ENCODE measurements around the gene DOK4.
"Not testable (repeated sequence)": the region's sequence is repeated elsewhere in the genome, so short reads cannot be mapped to it uniquely, and the experiment has no call there.

Gene DOK4

GRCh38 chr16:57447186-57447962 is 38.9 kb downstream of the DOK4 start, which contains the start of the genes CIAPIN1 and COQ9:
CIAPIN1 (minus strand) TSS chr16:57447385; CDS start chr16:57440928, 6,457 bp downstream.
COQ9 (plus strand) TSS chr16:57447479; CDS start chr16:57447506, 27 bp downstream.
- peak; percentile 95 for DNase-seq (ENCODE audit: low read depth)
- TF ChIP-seq CTCF (IDR thresholded peaks at IDR 0.05; ENCODE audit: low read depth, low read length), result no peak
- peak; percentile 85 for TF ChIP-seq POLR2A (IDR thresholded peaks at IDR 0.05; ENCODE audit: extremely low read depth, insufficient read length)
- peak; percentile 90 for TF ChIP-seq MAX (IDR thresholded peaks at IDR 0.05; ENCODE audit: low read depth, low read length)
- peak; percentile 82 for TF ChIP-seq MYC (IDR thresholded peaks at IDR 0.05; ENCODE audit: low read depth, low read length)
- peak within 1 kb of the TSS; percentile 88 for H3K4me3 ChIP-seq (ENCODE audit: low read depth, low read length)

DNA sequence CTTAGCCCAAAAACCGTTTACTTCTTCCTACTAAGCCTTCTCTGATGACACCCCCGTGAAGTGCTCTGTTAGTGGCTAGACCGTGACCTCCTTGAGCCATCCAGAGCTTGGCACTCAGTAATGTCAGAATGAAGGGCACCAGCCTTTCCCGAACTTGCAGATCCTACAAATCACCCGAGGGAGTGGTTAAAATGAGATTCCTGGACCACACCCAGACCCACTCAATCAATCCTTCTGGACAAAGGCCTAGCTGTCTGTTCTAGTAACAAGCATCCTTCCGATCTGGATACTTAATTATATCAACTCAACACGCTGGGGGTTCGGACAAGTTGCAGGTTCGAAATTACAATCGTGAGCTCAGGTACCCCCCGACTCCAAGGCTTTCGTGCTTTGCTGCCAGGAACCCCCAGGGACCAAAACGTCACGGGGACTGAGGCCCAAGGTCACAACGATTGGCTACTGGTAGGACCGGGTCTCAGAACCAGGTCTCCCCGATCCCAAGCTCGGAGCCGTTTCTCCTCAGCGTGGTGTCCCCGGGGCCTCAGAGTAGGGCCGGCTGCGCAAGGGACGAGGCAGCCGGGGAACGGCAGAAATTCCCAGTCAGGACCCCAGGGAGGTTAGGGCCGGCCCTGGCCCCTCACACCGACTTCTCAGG is 39.6 kb downstream of the DOK4 start:
- TF ChIP-seq CTCF (IDR thresholded peaks at IDR 0.05; ENCODE audit: low read depth, low read length) (no peak), MYC (IDR thresholded peaks at IDR 0.05; ENCODE audit: low read depth, low read length) (no peak)
- peak overlapping the region; percentile 77 for H3K4me3 ChIP-seq (ENCODE audit: low read depth, low read length)
- peak; percentile 65 for DNase-seq (ENCODE audit: low read depth)

GRCh38 chr16:57445510-57445909 is 40.8 kb downstream of the DOK4 start:
- no peak for DNase-seq (ENCODE audit: low read depth)
- no peak overlapping the region for H3K4me3 ChIP-seq (ENCODE audit: low read depth, low read length)
- TF ChIP-seq CTCF (IDR thresholded peaks at IDR 0.05; ENCODE audit: low read depth, low read length), result no peak
- TF ChIP-seq POLR2A (IDR thresholded peaks at IDR 0.05; ENCODE audit: extremely low read depth, insufficient read length), result no peak
- no peak for TF ChIP-seq MYC (IDR thresholded peaks at IDR 0.05; ENCODE audit: low read depth, low read length)
- no peak for TF ChIP-seq MAX (IDR thresholded peaks at IDR 0.05; ENCODE audit: low read depth, low read length)

DNA sequence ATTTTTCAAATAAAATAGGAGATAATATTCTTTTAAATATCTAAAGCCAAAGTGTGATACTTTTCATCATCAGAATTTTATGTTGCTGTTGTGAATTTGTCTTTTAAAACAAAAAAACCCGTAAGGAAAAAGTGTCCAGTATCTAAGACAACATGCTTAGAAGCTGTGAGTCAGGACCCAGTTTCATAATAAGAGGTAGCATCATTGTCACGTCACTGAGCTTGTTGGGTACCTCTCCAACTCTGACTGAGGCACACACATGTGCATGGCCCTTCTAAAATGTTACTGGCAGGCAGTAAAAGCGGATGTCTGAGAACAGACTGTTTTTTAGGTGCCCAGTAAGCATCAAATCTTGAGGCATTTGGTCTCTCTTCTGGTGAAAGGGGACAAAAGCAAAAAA is 41.6 kb downstream of the DOK4 start:
- H3K4me3 ChIP-seq (ENCODE audit: low read depth, low read length), result no peak overlapping the region
- no peak for DNase-seq (ENCODE audit: low read depth)
- no peak for TF ChIP-seq MAX (IDR thresholded peaks at IDR 0.05; ENCODE audit: low read depth, low read length)
- no peak for TF ChIP-seq CTCF (IDR thresholded peaks at IDR 0.05; ENCODE audit: low read depth, low read length)
- no peak for TF ChIP-seq POLR2A (IDR thresholded peaks at IDR 0.05; ENCODE audit: extremely low read depth, insufficient read length)
- no peak for TF ChIP-seq MYC (IDR thresholded peaks at IDR 0.05; ENCODE audit: low read depth, low read length)

- H3K4me3 ChIP-seq (ENCODE audit: low read depth, low read length); DNase-seq (ENCODE audit: low read depth): not testable (repeated sequence)
These were observed 45.7 kb downstream of the DOK4 start for GRCh38 chr16:57440551-57440950.

GRCh38 chr16:57439947-57440346 is 46.3 kb downstream of the DOK4 start:
- DNase-seq (ENCODE audit: low read depth), result not testable (repeated sequence)

GRCh38 chr16:57435838-57436237 is 50.5 kb downstream of the DOK4 start:
- no peak for TF ChIP-seq POLR2A (IDR thresholded peaks at IDR 0.05; ENCODE audit: extremely low read depth, insufficient read length)
- TF ChIP-seq MYC (IDR thresholded peaks at IDR 0.05; ENCODE audit: low read depth, low read length), result no peak
- no peak for TF ChIP-seq MAX (IDR thresholded peaks at IDR 0.05; ENCODE audit: low read depth, low read length)
- TF ChIP-seq CTCF (IDR thresholded peaks at IDR 0.05; ENCODE audit: low read depth, low read length), result no peak

More at GRCh38 chr16:57439947-57440346, 46.3 kb downstream of the DOK4 start:
- not testable (repeated sequence) for H3K4me3 ChIP-seq (ENCODE audit: low read depth, low read length)

More at GRCh38 chr16:57435838-57436237, 50.5 kb downstream of the DOK4 start:
- DNase-seq (ENCODE audit: low read depth), result no peak
- no peak overlapping the region for H3K4me3 ChIP-seq (ENCODE audit: low read depth, low read length)

Data from NB4 (cell line).